Stimulated activated naive CD8-positive, alpha-beta T cell treated with anti-CD3 and anti-CD28 coated beads, Interleukin-15, Interleukin-2, amounts not matched to agents 100 ng/mL and 50 ng/mL, for 24 hours (primary cell): ENCODE results near the gene PPP1R14C.

ENCODE experiments used
- H3K27ac Mint-ChIP-seq: one replicate; pipeline ENCODE4 v1.8.0; 2021; ENCODE audit warnings: mild to moderate bottlenecking, mixed read lengths
- H3K27me3 Mint-ChIP-seq: one replicate; pipeline ENCODE4 v1.8.0; 2021; ENCODE audit warnings: mixed read lengths
- H3K36me3 Mint-ChIP-seq: one replicate; pipeline ENCODE4 v1.8.0; 2021; ENCODE audit warnings: low read depth, mixed read lengths
- H3K4me1 Mint-ChIP-seq: one replicate; pipeline ENCODE4 v1.8.0; 2021; ENCODE audit warnings: low read depth, mixed read lengths
- H3K4me3 Mint-ChIP-seq: one replicate; pipeline ENCODE4 v1.8.0; 2021; ENCODE audit warnings: mild to moderate bottlenecking, mixed read lengths
- H3K9me3 Mint-ChIP-seq: one replicate; pipeline ENCODE4 v1.8.0; 2021; ENCODE audit warnings: mixed read lengths

Gene PPP1R14C

GRCh38 chr6:150266309-150266708 lies 123.5 kb downstream of the PPP1R14C start:
- H3K36me3 Mint-ChIP-seq = no peaks in the 10 kb centered on the region
- H3K4me1 Mint-ChIP-seq = peaks cover 2% of the 10 kb centered on the region
- no peaks in the 10 kb centered on the region for H3K27me3 Mint-ChIP-seq
- no peaks in the 10 kb centered on the region for H3K9me3 Mint-ChIP-seq
- no peak overlapping the region for H3K27ac Mint-ChIP-seq
- no peak overlapping the region for H3K4me3 Mint-ChIP-seq

GRCh38 chr6:150266963-150267685 lies 124.3 kb downstream of the PPP1R14C start:
- H3K4me1 Mint-ChIP-seq = peaks cover 2% of the 10 kb centered on the region
- no peaks in the 10 kb centered on the region for H3K9me3 Mint-ChIP-seq
- no peaks in the 10 kb centered on the region for H3K36me3 Mint-ChIP-seq
- no peak overlapping the region for H3K27ac Mint-ChIP-seq
- H3K4me3 Mint-ChIP-seq = no peak overlapping the region
- no peaks in the 10 kb centered on the region for H3K27me3 Mint-ChIP-seq

- no peaks in the 10 kb centered on the region for H3K9me3 Mint-ChIP-seq
- H3K27me3 Mint-ChIP-seq = no peaks in the 10 kb centered on the region
- peaks cover 2% of the 10 kb centered on the region for H3K4me1 Mint-ChIP-seq
- H3K4me3 Mint-ChIP-seq = no peak overlapping the region
- H3K36me3 Mint-ChIP-seq = no peaks in the 10 kb centered on the region
- H3K27ac Mint-ChIP-seq = no peak overlapping the region
These were observed 125.1 kb downstream of the PPP1R14C start for GRCh38 chr6:150267686-150268561.

GRCh38 chr6:150269130-150269856 lies 126.4 kb downstream of the PPP1R14C start:
- Mint-ChIP-seq H3K9me3 (no peaks in the 10 kb centered on the region), H3K4me1 (no peaks in the 10 kb centered on the region), H3K4me3 (no peak overlapping the region), H3K27me3 (no peaks in the 10 kb centered on the region), H3K27ac (no peak overlapping the region), H3K36me3 (no peaks in the 10 kb centered on the region)

- Mint-ChIP-seq H3K27ac (no peak overlapping the region), H3K9me3 (no peaks in the 10 kb centered on the region), H3K4me3 (no peak overlapping the region), H3K36me3 (no peaks in the 10 kb centered on the region), H3K27me3 (peaks cover 4% of the 10 kb centered on the region), H3K4me1 (no peaks in the 10 kb centered on the region)
These were observed 127.0 kb downstream of the PPP1R14C start for GRCh38 chr6:150269857-150270223.

- Mint-ChIP-seq H3K27ac (no peak overlapping the region), H3K9me3 (no peaks in the 10 kb centered on the region), H3K4me1 (no peaks in the 10 kb centered on the region), H3K36me3 (no peaks in the 10 kb centered on the region), H3K4me3 (no peak overlapping the region), H3K27me3 (peaks cover 6% of the 10 kb centered on the region)
These were observed 127.6 kb downstream of the PPP1R14C start for GRCh38 chr6:150270330-150271052.

GRCh38 chr6:150271172-150271500 lies 128.3 kb downstream of the PPP1R14C start:
- Mint-ChIP-seq H3K4me3 (no peak overlapping the region), H3K9me3 (no peaks in the 10 kb centered on the region), H3K27ac (no peak overlapping the region), H3K4me1 (no peaks in the 10 kb centered on the region), H3K27me3 (peaks cover 6% of the 10 kb centered on the region), H3K36me3 (no peaks in the 10 kb centered on the region)

GRCh38 chr6:150271501-150272263 lies 128.8 kb downstream of the PPP1R14C start:
- no peak overlapping the region for H3K27ac Mint-ChIP-seq
- H3K9me3 Mint-ChIP-seq = no peaks in the 10 kb centered on the region
- no peaks in the 10 kb centered on the region for H3K36me3 Mint-ChIP-seq
- H3K4me3 Mint-ChIP-seq = no peak overlapping the region
- H3K27me3 Mint-ChIP-seq = peaks cover 10% of the 10 kb centered on the region
- H3K4me1 Mint-ChIP-seq = no peaks in the 10 kb centered on the region

- no peaks in the 10 kb centered on the region for H3K4me1 Mint-ChIP-seq
- H3K9me3 Mint-ChIP-seq = no peaks in the 10 kb centered on the region
- peaks cover 10% of the 10 kb centered on the region for H3K27me3 Mint-ChIP-seq
- H3K36me3 Mint-ChIP-seq = no peaks in the 10 kb centered on the region
- no peak overlapping the region for H3K4me3 Mint-ChIP-seq
- H3K27ac Mint-ChIP-seq = no peak overlapping the region
These were observed 129.6 kb downstream of the PPP1R14C start for GRCh38 chr6:150272264-150272975.

GRCh38 chr6:150272976-150273315 lies 130.1 kb downstream of the PPP1R14C start:
- Mint-ChIP-seq H3K9me3 (no peaks in the 10 kb centered on the region), H3K36me3 (no peaks in the 10 kb centered on the region), H3K27me3 (peaks cover 10% of the 10 kb centered on the region), H3K4me3 (no peak overlapping the region), H3K4me1 (no peaks in the 10 kb centered on the region), H3K27ac (no peak overlapping the region)

GRCh38 chr6:150273457-150274309 lies 130.8 kb downstream of the PPP1R14C start:
- H3K4me1 Mint-ChIP-seq = no peaks in the 10 kb centered on the region
- no peaks in the 10 kb centered on the region for H3K9me3 Mint-ChIP-seq
- no peak overlapping the region for H3K4me3 Mint-ChIP-seq
- no peak overlapping the region for H3K27ac Mint-ChIP-seq
- peaks cover 15% of the 10 kb centered on the region for H3K27me3 Mint-ChIP-seq
- H3K36me3 Mint-ChIP-seq = no peaks in the 10 kb centered on the region

GRCh38 chr6:150275489-150275888 lies 132.6 kb downstream of the PPP1R14C start:
- Mint-ChIP-seq H3K4me1 (no peaks in the 10 kb centered on the region), H3K9me3 (no peaks in the 10 kb centered on the region), H3K27me3 (peaks cover 27% of the 10 kb centered on the region), H3K4me3 (no peak overlapping the region), H3K27ac (no peak overlapping the region), H3K36me3 (no peaks in the 10 kb centered on the region)
